Measurements from ENCODE around the gene CALCA.

The CALCA gene

GRCh38 chr11:14953904-14954303 lies 18.2 kb downstream of the CALCA start:
- intact Hi-C loops (cut with DNase I) = no loop called here
- no peak for DNase-seq

- intact Hi-C loops (cut with DNase I) = no loop called here
- no peak for DNase-seq
These were observed 22.6 kb downstream of the CALCA start for GRCh38 chr11:14949437-14950147.

- intact Hi-C loops (cut with DNase I) = no loop called here
- no peak for DNase-seq
These were observed 29.4 kb downstream of the CALCA start for GRCh38 chr11:14942745-14943144.

- no peak for DNase-seq
- intact Hi-C loops (cut with DNase I) = no loop called here
These were observed 33.2 kb downstream of the CALCA start for GRCh38 chr11:14938936-14939335.

GRCh38 chr11:14934641-14935351 lies 37.4 kb downstream of the CALCA start:
- no peak for DNase-seq
- intact Hi-C loops (cut with DNase I) = no loop called here

GRCh38 chr11:14932447-14932846 lies 39.7 kb downstream of the CALCA start:
- DNase-seq = no peak
- intact Hi-C loops (cut with DNase I) = no loop called here

- no peak for DNase-seq
- intact Hi-C loops (cut with DNase I) = no loop called here
These were observed 41.8 kb downstream of the CALCA start for GRCh38 chr11:14930369-14930768.

GRCh38 chr11:14927146-14927545 lies 45.0 kb downstream of the CALCA start:
- intact Hi-C loops (cut with DNase I) = no loop called here
- no peak for DNase-seq

- no peak for DNase-seq
- intact Hi-C loops (cut with DNase I) = no loop called here
These were observed 47.8 kb downstream of the CALCA start for GRCh38 chr11:14924318-14924717.
